NCI-H748 treated with DMSO at 0.1 percent for 48 hours (cell line): ENCODE results near the gene BET1.

Source experiments
- DNase-seq: peaks from one replicate; lab custom pipeline; 2025; lab: John Stamatoyannopoulos, UW

BET1 gene

GRCh38 chr7:93957767-93958166 is 46.4 kb downstream of the BET1 start:
- no peak for DNase-seq

GRCh38 chr7:93955304-93955703 is 48.9 kb downstream of the BET1 start:
- DNase-seq = no peak

GRCh38 chr7:93949423-93949822 is 54.7 kb downstream of the BET1 start:
- no peak for DNase-seq

GRCh38 chr7:93948873-93949272 is 55.3 kb downstream of the BET1 start:
- DNase-seq = no peak

- no peak for DNase-seq
Measured at GRCh38 chr7:93948106-93948505, 56.0 kb downstream of the BET1 start.

GRCh38 chr7:93945756-93946535 is 58.2 kb downstream of the BET1 start:
- no peak for DNase-seq

GRCh38 chr7:93945083-93945482 is 59.1 kb downstream of the BET1 start:
- DNase-seq = no peak

GRCh38 chr7:93944673-93945072 is 59.5 kb downstream of the BET1 start:
- no peak for DNase-seq

- DNase-seq = no peak
Measured at GRCh38 chr7:93943816-93944540, 60.2 kb downstream of the BET1 start.
